Activated naive CD4-positive, alpha-beta T cell treated with anti-CD3 and anti-CD28 coated beads for 36 hours (primary cell): Measurements from ENCODE around the gene ARHGDIG. TPM values are rescaled to one million over a fixed set of nuclear protein-coding genes. Genes with fewer than 3 reads are reported as not detected.

Experiments used
- CTCF ChIA-PET: fragments of 350-600 bp; sonication (Branson Sonifier 250); formaldehyde crosslinking; loops from one replicate; lab custom pipeline; 2021; ENCODE audit warnings: antibody characterized with exemption; lab: Charles Lee
- DNase-seq: peaks from one replicate; pipeline ENCODE4 v3.0.0-alpha.2; 2020
- H3K27ac Mint-ChIP-seq: one replicate; pipeline ENCODE4 v1.8.0; 2021; ENCODE audit warnings: mild to moderate bottlenecking, mixed read lengths
- H3K27me3 Mint-ChIP-seq: one replicate; pipeline ENCODE4 v1.8.0; 2021; ENCODE audit warnings: low read depth, mixed read lengths
- H3K36me3 Mint-ChIP-seq: one replicate; pipeline ENCODE4 v1.8.0; 2021; ENCODE audit warnings: low read depth, mixed read lengths
- H3K4me1 Mint-ChIP-seq: one replicate; pipeline ENCODE4 v1.8.0; 2021; ENCODE audit warnings: low read depth, mixed read lengths
- H3K4me3 Mint-ChIP-seq: one replicate; pipeline ENCODE4 v1.8.0; 2021; ENCODE audit warnings: mild to moderate bottlenecking, moderate library complexity, mixed read lengths
- H3K9me3 Mint-ChIP-seq: one replicate; pipeline ENCODE4 v1.8.0; 2021; ENCODE audit warnings: mixed read lengths
- intact Hi-C: fragments of 100-400 bp; cut with micrococcal nuclease; formaldehyde crosslinking; loops from one replicate; pipeline ENCODE4 v1.15.1; 2023
- total RNA-seq, 2 experiments: library from RNA; stranded (reverse); gene quantifications; one replicate each; pipeline ENCODE4 v1.2.3, GENCODE V29; 2021

ARHGDIG gene
- total RNA-seq, 2 experiments from 2014 or later: not detected

GRCh38 chr16:296806-297510, 16.6 kb downstream of the ARHGDIG start:
- intact Hi-C loops: no loop called here
- no peaks in the 10 kb centered on the region for H3K9me3 Mint-ChIP-seq
- no peak for DNase-seq
- H3K4me3 Mint-ChIP-seq: no peak overlapping the region
- H3K27ac Mint-ChIP-seq: no peak overlapping the region
- CTCF ChIA-PET: no interaction called here
- no peaks in the 10 kb centered on the region for H3K4me1 Mint-ChIP-seq
- H3K27me3 Mint-ChIP-seq: no peaks in the 10 kb centered on the region
- peaks cover 5% of the 10 kb centered on the region for H3K36me3 Mint-ChIP-seq

GRCh38 chr16:297832-298231, 17.4 kb downstream of the ARHGDIG start:
- Mint-ChIP-seq H3K4me1 (no peaks in the 10 kb centered on the region), H3K9me3 (no peaks in the 10 kb centered on the region), H3K27me3 (no peaks in the 10 kb centered on the region), H3K4me3 (no peak overlapping the region), H3K36me3 (peaks cover 5% of the 10 kb centered on the region), H3K27ac (no peak overlapping the region)
- DNase-seq: no peak
- intact Hi-C loops: no loop called here
- CTCF ChIA-PET: interaction anchor here (0.7 kb wide), 1 partner anchor 11 kb away, joined by 3 read pairs; no protein-coding TSS in a partner anchor

GRCh38 chr16:301235-301634, 20.8 kb downstream of the ARHGDIG start:
- Mint-ChIP-seq H3K4me3 (no peak overlapping the region), H3K36me3 (peaks cover 8% of the 10 kb centered on the region), H3K4me1 (peaks cover 2% of the 10 kb centered on the region), H3K27me3 (no peaks in the 10 kb centered on the region), H3K9me3 (no peaks in the 10 kb centered on the region), H3K27ac (no peak overlapping the region)
- intact Hi-C loops: no loop called here
- DNase-seq: no peak
- CTCF ChIA-PET: no interaction called here

GRCh38 chr16:301950-302349, 21.6 kb downstream of the ARHGDIG start:
- H3K27ac Mint-ChIP-seq: no peak overlapping the region
- DNase-seq: no peak
- no peaks in the 10 kb centered on the region for H3K27me3 Mint-ChIP-seq
- H3K4me3 Mint-ChIP-seq: no peak overlapping the region
- CTCF ChIA-PET: no interaction called here
- H3K4me1 Mint-ChIP-seq: peaks cover 2% of the 10 kb centered on the region
- H3K9me3 Mint-ChIP-seq: no peaks in the 10 kb centered on the region
- intact Hi-C loops: no loop called here
- H3K36me3 Mint-ChIP-seq: peaks cover 11% of the 10 kb centered on the region

- no peak overlapping the region for H3K27ac Mint-ChIP-seq
- peaks cover 7% of the 10 kb centered on the region for H3K36me3 Mint-ChIP-seq
Observed at GRCh38 chr16:303760-304505, 23.5 kb downstream of the ARHGDIG start.

GRCh38 chr16:305916-306626, 25.7 kb downstream of the ARHGDIG start:
- H3K4me1 Mint-ChIP-seq: peaks cover 14% of the 10 kb centered on the region
- H3K36me3 Mint-ChIP-seq: peaks cover 12% of the 10 kb centered on the region
- no peak for DNase-seq
- H3K27me3 Mint-ChIP-seq: no peaks in the 10 kb centered on the region
- intact Hi-C loops: no loop called here
- no peak overlapping the region for H3K27ac Mint-ChIP-seq
- no peaks in the 10 kb centered on the region for H3K9me3 Mint-ChIP-seq
- CTCF ChIA-PET: no interaction called here
- no peak overlapping the region for H3K4me3 Mint-ChIP-seq

More at GRCh38 chr16:303760-304505, 23.5 kb downstream of the ARHGDIG start:
- intact Hi-C loops: no loop called here
- H3K9me3 Mint-ChIP-seq: no peaks in the 10 kb centered on the region
- peaks cover 4% of the 10 kb centered on the region for H3K4me1 Mint-ChIP-seq
- peak; percentile 25 for DNase-seq
- no peaks in the 10 kb centered on the region for H3K27me3 Mint-ChIP-seq
- H3K4me3 Mint-ChIP-seq: no peak overlapping the region
- CTCF ChIA-PET: no interaction called here

GRCh38 chr16:306911-307370, 26.6 kb downstream of the ARHGDIG start:
- Mint-ChIP-seq H3K4me3 (no peak overlapping the region), H3K36me3 (peaks cover 12% of the 10 kb centered on the region), H3K27ac (no peak overlapping the region), H3K27me3 (no peaks in the 10 kb centered on the region), H3K4me1 (peaks cover 14% of the 10 kb centered on the region), H3K9me3 (no peaks in the 10 kb centered on the region)
- CTCF ChIA-PET: no interaction called here
- DNase-seq: no peak
- intact Hi-C loops: no loop called here

GRCh38 chr16:307691-308312, 27.4 kb downstream of the ARHGDIG start:
- intact Hi-C loops: no loop called here
- peaks cover 12% of the 10 kb centered on the region for H3K36me3 Mint-ChIP-seq
- DNase-seq: no peak

GRCh38 chr16:309476-309875, 29.1 kb downstream of the ARHGDIG start:
- Mint-ChIP-seq H3K4me3 (no peak overlapping the region), H3K4me1 (peaks cover 14% of the 10 kb centered on the region), H3K9me3 (no peaks in the 10 kb centered on the region), H3K36me3 (peaks cover 10% of the 10 kb centered on the region), H3K27ac (no peak overlapping the region), H3K27me3 (no peaks in the 10 kb centered on the region)
- DNase-seq: peak; percentile 38
- CTCF ChIA-PET: interaction anchor here (0.6 to 1.3 kb wide), 5 partner anchors 11 to 203 kb away, joined by 3 to 5 read pairs (median 3); no protein-coding TSS in a partner anchor
- intact Hi-C loops: no loop called here

More at GRCh38 chr16:307691-308312, 27.4 kb downstream of the ARHGDIG start:
- no peaks in the 10 kb centered on the region for H3K27me3 Mint-ChIP-seq
- no peak overlapping the region for H3K27ac Mint-ChIP-seq
- H3K9me3 Mint-ChIP-seq: no peaks in the 10 kb centered on the region
- H3K4me3 Mint-ChIP-seq: no peak overlapping the region
- H3K4me1 Mint-ChIP-seq: peaks cover 14% of the 10 kb centered on the region
- CTCF ChIA-PET: no interaction called here

GRCh38 chr16:311725-312124, 31.3 kb downstream of the ARHGDIG start:
- intact Hi-C loops: no loop called here
- Mint-ChIP-seq H3K36me3 (peaks cover 5% of the 10 kb centered on the region), H3K27ac (no peak overlapping the region), H3K9me3 (no peaks in the 10 kb centered on the region), H3K4me3 (no peak overlapping the region), H3K4me1 (peaks cover 15% of the 10 kb centered on the region), H3K27me3 (no peaks in the 10 kb centered on the region)
- no peak for DNase-seq
- CTCF ChIA-PET: interaction anchor here (0.8 kb wide), 1 partner anchor 246 kb away, joined by 3 read pairs; no protein-coding TSS in a partner anchor

GRCh38 chr16:314351-314750, 34.0 kb downstream of the ARHGDIG start:
- Mint-ChIP-seq H3K27me3 (no peaks in the 10 kb centered on the region), H3K4me3 (no peak overlapping the region), H3K9me3 (no peaks in the 10 kb centered on the region), H3K36me3 (peaks cover 3% of the 10 kb centered on the region), H3K4me1 (peaks cover 24% of the 10 kb centered on the region), H3K27ac (no peak overlapping the region)
- DNase-seq: no peak
- intact Hi-C loops: no loop called here
- CTCF ChIA-PET: no interaction called here

GRCh38 chr16:314795-315299, 34.5 kb downstream of the ARHGDIG start:
- no peak for DNase-seq
- H3K27me3 Mint-ChIP-seq: no peaks in the 10 kb centered on the region
- peaks cover 23% of the 10 kb centered on the region for H3K4me1 Mint-ChIP-seq
- no peak overlapping the region for H3K27ac Mint-ChIP-seq
- CTCF ChIA-PET: interaction anchor here (0.6 kb wide), 1 partner anchor 132 kb away, joined by 8 read pairs; no protein-coding TSS in a partner anchor
- intact Hi-C loops: no loop called here
- H3K36me3 Mint-ChIP-seq: peaks cover 3% of the 10 kb centered on the region
- no peaks in the 10 kb centered on the region for H3K9me3 Mint-ChIP-seq
- H3K4me3 Mint-ChIP-seq: no peak overlapping the region
